ENCODE measurements around the gene GRK4. TPM values are rescaled to one million over a fixed set of nuclear protein-coding genes. Genes with fewer than 3 reads are reported as not detected.

Gene GRK4
- total RNA-seq, 6 experiments from 2014 or later: 5.1 to 8.1 (median 6.7) TPM

DNA sequence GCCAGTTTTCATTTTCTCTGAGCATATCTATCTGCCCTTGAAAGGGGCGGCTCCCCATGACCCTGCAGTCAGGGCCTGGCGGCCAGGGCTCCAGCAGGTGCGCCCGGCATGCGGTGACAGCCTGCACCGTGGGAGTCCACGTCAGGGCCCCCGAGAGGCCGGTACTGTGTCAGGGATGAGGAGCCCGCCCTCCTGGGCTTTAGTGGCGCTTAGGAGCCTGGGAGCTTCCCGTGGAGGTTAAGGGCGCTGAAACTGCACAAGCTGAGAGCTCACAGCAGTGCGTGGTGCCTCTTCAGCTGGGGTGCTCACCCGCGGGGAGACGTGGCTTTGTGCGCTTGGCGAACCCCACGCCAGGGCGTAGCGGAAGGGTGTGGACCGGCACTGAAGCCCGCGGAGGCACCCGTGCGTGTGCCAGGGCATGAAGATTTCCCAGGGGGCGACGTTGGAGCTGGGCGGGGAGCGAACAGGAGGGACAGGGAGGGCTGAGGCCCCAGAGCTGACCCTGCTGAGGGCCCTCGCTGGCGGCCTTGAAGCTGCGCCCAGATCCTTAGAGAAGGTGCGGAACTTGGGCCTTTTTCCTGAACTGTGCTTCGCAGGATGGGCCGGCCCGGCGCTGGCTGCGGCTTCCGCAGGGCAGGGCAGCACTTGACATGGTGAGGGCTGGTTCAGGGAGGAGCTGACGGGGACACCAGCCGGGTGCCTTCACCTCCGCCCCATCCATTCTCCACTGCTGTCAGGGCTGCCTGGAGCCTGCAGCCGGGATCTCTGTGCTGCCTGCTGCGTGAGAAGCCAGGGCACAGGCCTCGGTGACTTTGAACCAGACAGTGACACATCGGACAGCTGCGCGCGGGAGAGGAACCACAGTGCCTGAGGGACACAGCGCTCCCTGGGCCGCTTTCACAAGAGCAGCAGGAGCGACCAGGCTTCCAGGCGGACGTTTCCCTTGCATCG, 78.1 kb downstream of the GRK4 start:
- TF ChIP-seq, protein P1, sequence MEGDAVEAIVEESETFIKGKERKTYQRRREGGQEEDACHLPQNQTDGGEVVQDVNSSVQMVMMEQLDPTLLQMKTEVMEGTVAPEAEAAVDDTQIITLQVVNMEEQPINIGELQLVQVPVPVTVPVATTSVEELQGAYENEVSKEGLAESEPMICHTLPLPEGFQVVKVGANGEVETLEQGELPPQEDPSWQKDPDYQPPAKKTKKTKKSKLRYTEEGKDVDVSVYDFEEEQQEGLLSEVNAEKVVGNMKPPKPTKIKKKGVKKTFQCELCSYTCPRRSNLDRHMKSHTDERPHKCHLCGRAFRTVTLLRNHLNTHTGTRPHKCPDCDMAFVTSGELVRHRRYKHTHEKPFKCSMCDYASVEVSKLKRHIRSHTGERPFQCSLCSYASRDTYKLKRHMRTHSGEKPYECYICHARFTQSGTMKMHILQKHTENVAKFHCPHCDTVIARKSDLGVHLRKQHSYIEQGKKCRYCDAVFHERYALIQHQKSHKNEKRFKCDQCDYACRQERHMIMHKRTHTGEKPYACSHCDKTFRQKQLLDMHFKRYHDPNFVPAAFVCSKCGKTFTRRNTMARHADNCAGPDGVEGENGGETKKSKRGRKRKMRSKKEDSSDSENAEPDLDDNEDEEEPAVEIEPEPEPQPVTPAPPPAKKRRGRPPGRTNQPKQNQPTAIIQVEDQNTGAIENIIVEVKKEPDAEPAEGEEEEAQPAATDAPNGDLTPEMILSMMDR (IDR thresholded peaks at IDR 0.05): no peak
- peak overlapping the region; percentile 73 for H3K27ac Mint-ChIP-seq
- peaks cover 18% of the 10 kb centered on the region for H3K27me3 Mint-ChIP-seq (ENCODE audit: insufficient read depth)
- peaks cover 40% of the 10 kb centered on the region for H3K4me1 Mint-ChIP-seq (ENCODE audit: low read depth)
- no peaks in the 10 kb centered on the region for H3K36me3 Mint-ChIP-seq (ENCODE audit: low read depth)
- H3K9me3 Mint-ChIP-seq: no peaks in the 10 kb centered on the region
- peak overlapping the region; percentile 83 for H3K4me3 Mint-ChIP-seq
- DNase-seq: peak; percentile 70

- peak overlapping the region; percentile 73 for H3K27ac Mint-ChIP-seq
- H3K4me3 Mint-ChIP-seq: peak overlapping the region; percentile 83
- no peaks in the 10 kb centered on the region for H3K36me3 Mint-ChIP-seq (ENCODE audit: low read depth)
- no peaks in the 10 kb centered on the region for H3K9me3 Mint-ChIP-seq
- H3K27me3 Mint-ChIP-seq (ENCODE audit: insufficient read depth): peaks cover 12% of the 10 kb centered on the region
- TF ChIP-seq, protein P1 (IDR thresholded peaks at IDR 0.05): no peak
- DNase-seq: no peak
- peaks cover 34% of the 10 kb centered on the region for H3K4me1 Mint-ChIP-seq (ENCODE audit: low read depth)
These were observed 78.9 kb downstream of the GRK4 start for GRCh38 chr4:3042226-3042625.

GRCh38 chr4:3043282-3044020, 80.1 kb downstream of the GRK4 start:
- no peak for DNase-seq
- no peaks in the 10 kb centered on the region for H3K36me3 Mint-ChIP-seq (ENCODE audit: low read depth)
- H3K4me3 Mint-ChIP-seq: no peak overlapping the region
- H3K27me3 Mint-ChIP-seq (ENCODE audit: insufficient read depth): peaks cover 14% of the 10 kb centered on the region
- peaks cover 30% of the 10 kb centered on the region for H3K4me1 Mint-ChIP-seq (ENCODE audit: low read depth)
- H3K9me3 Mint-ChIP-seq: no peaks in the 10 kb centered on the region
- TF ChIP-seq, protein P1 (IDR thresholded peaks at IDR 0.05): no peak
- H3K27ac Mint-ChIP-seq: no peak overlapping the region

GRCh38 chr4:3044870-3045819, 81.8 kb downstream of the GRK4 start:
- H3K9me3 Mint-ChIP-seq: no peaks in the 10 kb centered on the region
- H3K27me3 Mint-ChIP-seq (ENCODE audit: insufficient read depth): peaks cover 23% of the 10 kb centered on the region
- H3K27ac Mint-ChIP-seq: peak overlapping the region; percentile 23; the same call in 1 of the 2 replicates
- H3K36me3 Mint-ChIP-seq (ENCODE audit: low read depth): no peaks in the 10 kb centered on the region
- peaks cover 29% of the 10 kb centered on the region for H3K4me1 Mint-ChIP-seq (ENCODE audit: low read depth)
- TF ChIP-seq, protein P1 (IDR thresholded peaks at IDR 0.05): no peak
- peak; percentile 58 for DNase-seq
- H3K4me3 Mint-ChIP-seq: no peak overlapping the region

DNA sequence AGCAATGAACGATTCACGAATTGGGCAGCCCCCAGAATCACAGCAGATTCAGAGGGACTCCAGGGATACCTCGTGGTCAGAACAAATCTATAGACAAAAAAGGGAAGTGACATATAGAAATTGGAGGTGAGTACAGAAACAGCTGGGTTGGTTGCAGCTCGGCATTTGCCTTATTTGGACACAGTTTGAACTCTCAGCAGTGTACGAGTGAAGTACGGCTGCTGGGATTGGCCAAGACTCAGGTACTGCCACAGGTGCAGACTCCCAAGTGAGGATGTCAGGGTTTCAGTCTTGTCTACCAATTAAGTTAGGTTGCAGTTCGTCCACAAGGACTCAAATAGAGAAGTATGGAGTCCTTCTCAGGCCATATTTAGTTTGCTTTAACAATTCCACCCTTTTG, 82.8 kb downstream of the GRK4 start:
- no peak for DNase-seq
- H3K9me3 Mint-ChIP-seq: no peaks in the 10 kb centered on the region
- H3K36me3 Mint-ChIP-seq (ENCODE audit: low read depth): no peaks in the 10 kb centered on the region
- TF ChIP-seq, protein P1 (IDR thresholded peaks at IDR 0.05): no peak
- no peak overlapping the region for H3K4me3 Mint-ChIP-seq
- H3K4me1 Mint-ChIP-seq (ENCODE audit: low read depth): peaks cover 29% of the 10 kb centered on the region
- no peak overlapping the region for H3K27ac Mint-ChIP-seq
- peaks cover 26% of the 10 kb centered on the region for H3K27me3 Mint-ChIP-seq (ENCODE audit: insufficient read depth)

Data from HFFc6 (cell line).